Measurements from ENCODE around the gene LDLRAD4.

DNA sequence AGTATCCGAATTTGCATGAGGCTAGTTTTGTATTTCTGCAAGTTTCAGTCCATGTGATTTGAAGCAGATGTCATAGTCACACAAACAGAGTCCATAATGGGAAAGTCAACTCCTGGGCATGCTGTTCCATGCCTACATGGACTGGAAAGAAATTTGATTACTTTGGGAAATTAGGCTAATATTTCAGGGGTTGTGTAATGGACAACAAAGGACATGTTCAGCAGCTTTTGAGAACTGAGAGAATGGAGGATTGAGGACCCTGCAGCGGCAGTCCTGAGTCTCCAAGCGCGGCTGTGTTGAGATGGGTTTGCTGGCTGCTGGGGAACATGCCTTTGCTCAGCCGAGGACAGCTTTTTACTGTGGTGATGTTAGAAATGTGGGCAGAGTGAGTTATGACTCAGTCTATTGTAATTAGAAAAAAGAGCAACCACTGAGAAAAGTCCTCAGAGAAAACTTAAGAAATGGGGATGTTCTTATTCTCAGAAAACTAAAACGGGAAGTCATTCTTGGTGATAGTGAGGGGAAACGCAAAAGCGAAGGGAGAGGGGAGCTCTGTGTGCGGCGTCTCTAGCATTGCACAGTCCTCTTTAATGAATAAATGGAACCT is 358.6 kb downstream of the LDLRAD4 start:
- TF ChIP-seq TCF12 (IDR thresholded peaks at IDR 0.05; ENCODE audit: low read depth) (no peak), TEAD4 (IDR thresholded peaks at IDR 0.05) (no peak), YY1 (IDR thresholded peaks at IDR 0.05; ENCODE audit: low read depth) (no peak), FOXM1 (IDR thresholded peaks at IDR 0.05; ENCODE audit: borderline replicate concordance, low read depth) (no peak), TAF1 (IDR thresholded peaks at IDR 0.05; ENCODE audit: low read depth) (no peak), RAD21 (IDR thresholded peaks at IDR 0.05; ENCODE audit: low read depth) (no peak), ZBTB7A (IDR thresholded peaks at IDR 0.05; ENCODE audit: low read depth) (no peak)
- TF ChIP-seq, protein P1, sequence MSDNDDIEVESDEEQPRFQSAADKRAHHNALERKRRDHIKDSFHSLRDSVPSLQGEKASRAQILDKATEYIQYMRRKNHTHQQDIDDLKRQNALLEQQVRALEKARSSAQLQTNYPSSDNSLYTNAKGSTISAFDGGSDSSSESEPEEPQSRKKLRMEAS (IDR thresholded peaks at IDR 0.05) = no peak
